HepG2 (cell line): Measurements from ENCODE around the gene GLS2. TPM values are rescaled to one million over a fixed set of nuclear protein-coding genes. Genes with fewer than 3 reads are reported as not detected.
A peak's percentile ranks its signal among the peaks of the same experiment; 100 is the strongest.

ENCODE experiments used
- BCL6 ChIP-seq: IDR thresholded peaks from 2 replicates; pipeline ENCODE4 v1.6.1; 2016; ENCODE audit warnings: missing genetic modification reagents, missing compliant biosample characterization
- CREBL2 ChIP-seq: sonication (generic); formaldehyde crosslinking; IDR thresholded peaks from 2 replicates; pipeline ENCODE4 v1.8.1; 2023; ENCODE audit warnings: missing genetic modification reagents, mild to moderate bottlenecking, borderline replicate concordance
- CSRNP1 ChIP-seq: sonication (generic); formaldehyde crosslinking; IDR thresholded peaks from 2 replicates; pipeline ENCODE4 v1.8.1; 2023; ENCODE audit warnings: mild to moderate bottlenecking, missing genetic modification reagents
- HNRNPLL ChIP-seq: fragments of 200-400 bp; formaldehyde crosslinking; IDR thresholded peaks from 2 replicates; pipeline ENCODE4 v1.6.1; 2017; ENCODE audit warnings: mild to moderate bottlenecking, low read depth, low read length; ENCODE audit not compliant: poor library complexity, severe bottlenecking
- MAF1 ChIP-seq: sonication (generic); formaldehyde crosslinking; IDR thresholded peaks from 2 replicates; pipeline ENCODE4 v1.5.0; 2020; ENCODE audit warnings: missing genetic modification reagents, borderline replicate concordance
- REXO4 ChIP-seq: sonication (generic); formaldehyde crosslinking; IDR thresholded peaks from 2 replicates; pipeline ENCODE4 v1.8.0; 2022; ENCODE audit warnings: missing genetic modification reagents, mild to moderate bottlenecking, borderline replicate concordance
- SCMH1 ChIP-seq: sonication (generic); formaldehyde crosslinking; IDR thresholded peaks from 2 replicates; pipeline ENCODE4 v1.9.0; 2021; ENCODE audit warnings: missing genetic modification reagents, mild to moderate bottlenecking, borderline replicate concordance
- SRSF4 ChIP-seq: fragments of 200-400 bp; formaldehyde crosslinking; IDR thresholded peaks from one replicate; pipeline ENCODE4 v1.6.1; 2018; ENCODE audit warnings: mild to moderate bottlenecking, low read depth, low read length, moderate library complexity; ENCODE audit not compliant: poor library complexity, severe bottlenecking
- U2AF1 ChIP-seq: fragments of 200-400 bp; formaldehyde crosslinking; optimal IDR thresholded peaks from 2 replicates; pipeline ENCODE3; 2017; ENCODE audit warnings: mild to moderate bottlenecking, low read depth, low read length
- ZBTB44 ChIP-seq: sonication (generic); formaldehyde crosslinking; IDR thresholded peaks from 2 replicates; pipeline ENCODE4 v1.4.0; 2020; ENCODE audit warnings: missing genetic modification reagents
- ZFP36L1 ChIP-seq: sonication (generic); formaldehyde crosslinking; IDR thresholded peaks from 2 replicates; pipeline ENCODE4 v1.8.0; 2022; ENCODE audit warnings: mild to moderate bottlenecking, missing genetic modification reagents, moderate library complexity
- ZNF430 ChIP-seq: sonication (generic); formaldehyde crosslinking; IDR thresholded peaks from 2 replicates; pipeline ENCODE4 v1.9.0; 2021; ENCODE audit warnings: mild to moderate bottlenecking, missing genetic modification reagents
- ZNF569 ChIP-seq: sonication (generic); formaldehyde crosslinking; IDR thresholded peaks from 2 replicates; pipeline ENCODE4 v1.5.0; 2020; ENCODE audit warnings: mild to moderate bottlenecking, missing genetic modification reagents, moderate library complexity, borderline replicate concordance
- polyA plus RNA-seq, 8 experiments: library from polyadenylated mRNA; depleted of rRNA in 3 of 8; stranded (reverse) in 7 of 8; unstranded in 1 of 8; fragments of >200 nt; fragmentation: Illumina TruSeq in 4 of 8; extraction: Trizol in 4 of 8; gene quantifications; 2 replicates each; pipeline versions ENCODE4 v1.2.1 to v1.2.3, GENCODE V29; 2011 to 2016; ENCODE audit warnings: low read depth in 4 of 8, missing spikeins in 1 of 8, mixed read lengths in 1 of 8; ENCODE audit not compliant: insufficient read depth in 1 of 8
- total RNA-seq, 5 experiments: library from RNA; depleted of rRNA; stranded (reverse); fragments of >200 nt; fragmentation: Illumina TruSeq; extraction: Trizol; gene quantifications; 2 replicates each; pipeline ENCODE4 v1.2.3, GENCODE V29; 2016; ENCODE audit warnings: low read depth in 1 of 5
- TF ChIP-seq, protein P1 (sequence below): sonication (generic); formaldehyde crosslinking; IDR thresholded peaks from 2 replicates; pipeline ENCODE4 v1.8.1; 2023; ENCODE audit warnings: mild to moderate bottlenecking, inconsistent platforms, moderate library complexity, missing genetic modification reagents, borderline replicate concordance
- TF ChIP-seq, protein P2 (sequence below): sonication (generic); formaldehyde crosslinking; IDR thresholded peaks from 2 replicates; pipeline ENCODE4 v1.4.0; 2020; ENCODE audit warnings: missing genetic modification reagents, mild to moderate bottlenecking, borderline replicate concordance
- TF ChIP-seq, protein P3 (sequence below), 2 experiments: sonication (generic) in 1 of 2; formaldehyde crosslinking in 1 of 2; IDR thresholded peaks; 2 replicates each; pipeline versions ENCODE4 v1.5.1 to v1.6.1; 2011 to 2020; ENCODE audit warnings: borderline replicate concordance in 1 of 2, low read depth in 1 of 2, low read length in 1 of 2, mild to moderate bottlenecking in 1 of 2, missing genetic modification reagents in 1 of 2, moderate library complexity in 1 of 2

Gene GLS2
- total and polyA plus RNA-seq, 2 of the 13 experiments (the other 11 are each of a cell fraction or from before 2014, with no cell fraction given): 8.6 to 12.2 TPM

- TF ChIP-seq ZBTB44 (CRISPR knock-in tag) (no peak), U2AF1 (no peak), ZFP36L1 (CRISPR knock-in tag) (peak; percentile 71), CREBL2 (CRISPR knock-in tag) (0 out of 2 replicates have a peak, but pooled peaks have one; percentile 74), ZNF430 (peak; percentile 86), CSRNP1 (CRISPR knock-in tag) (peak; percentile 95; the same call in 1 of the 2 replicates), MAF1 (no peak), ZNF569 (CRISPR knock-in tag) (no peak), REXO4 (CRISPR knock-in tag) (no peak), HNRNPLL (peak; percentile 75), BCL6 (CRISPR knock-in tag) (peak; percentile 58; the same call in 1 of the 2 replicates), SRSF4 (no peak), SCMH1 (CRISPR knock-in tag) (no peak)
- TF ChIP-seq, protein P1, sequence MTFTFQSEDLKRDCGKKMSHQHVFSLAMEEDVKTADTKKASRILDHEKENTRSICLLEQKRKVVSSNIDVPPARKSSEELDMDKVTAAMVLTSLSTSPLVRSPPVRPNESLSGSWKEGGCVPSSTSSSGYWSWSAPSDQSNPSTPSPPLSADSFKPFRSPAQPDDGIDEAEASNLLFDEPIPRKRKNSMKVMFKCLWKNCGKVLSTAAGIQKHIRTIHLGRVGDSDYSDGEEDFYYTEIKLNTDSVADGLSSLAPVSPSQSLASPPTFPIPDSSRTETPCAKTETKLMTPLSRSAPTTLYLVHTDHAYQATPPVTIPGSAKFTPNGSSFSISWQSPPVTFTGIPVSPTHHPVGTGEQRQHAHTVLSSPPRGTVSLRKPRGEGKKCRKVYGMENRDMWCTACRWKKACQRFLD (CRISPR knock-in tag): peak; percentile 87
- TF ChIP-seq, protein P2, sequence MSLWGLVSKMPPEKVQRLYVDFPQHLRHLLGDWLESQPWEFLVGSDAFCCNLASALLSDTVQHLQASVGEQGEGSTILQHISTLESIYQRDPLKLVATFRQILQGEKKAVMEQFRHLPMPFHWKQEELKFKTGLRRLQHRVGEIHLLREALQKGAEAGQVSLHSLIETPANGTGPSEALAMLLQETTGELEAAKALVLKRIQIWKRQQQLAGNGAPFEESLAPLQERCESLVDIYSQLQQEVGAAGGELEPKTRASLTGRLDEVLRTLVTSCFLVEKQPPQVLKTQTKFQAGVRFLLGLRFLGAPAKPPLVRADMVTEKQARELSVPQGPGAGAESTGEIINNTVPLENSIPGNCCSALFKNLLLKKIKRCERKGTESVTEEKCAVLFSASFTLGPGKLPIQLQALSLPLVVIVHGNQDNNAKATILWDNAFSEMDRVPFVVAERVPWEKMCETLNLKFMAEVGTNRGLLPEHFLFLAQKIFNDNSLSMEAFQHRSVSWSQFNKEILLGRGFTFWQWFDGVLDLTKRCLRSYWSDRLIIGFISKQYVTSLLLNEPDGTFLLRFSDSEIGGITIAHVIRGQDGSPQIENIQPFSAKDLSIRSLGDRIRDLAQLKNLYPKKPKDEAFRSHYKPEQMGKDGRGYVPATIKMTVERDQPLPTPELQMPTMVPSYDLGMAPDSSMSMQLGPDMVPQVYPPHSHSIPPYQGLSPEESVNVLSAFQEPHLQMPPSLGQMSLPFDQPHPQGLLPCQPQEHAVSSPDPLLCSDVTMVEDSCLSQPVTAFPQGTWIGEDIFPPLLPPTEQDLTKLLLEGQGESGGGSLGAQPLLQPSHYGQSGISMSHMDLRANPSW: no peak
- TF ChIP-seq, protein P3, sequence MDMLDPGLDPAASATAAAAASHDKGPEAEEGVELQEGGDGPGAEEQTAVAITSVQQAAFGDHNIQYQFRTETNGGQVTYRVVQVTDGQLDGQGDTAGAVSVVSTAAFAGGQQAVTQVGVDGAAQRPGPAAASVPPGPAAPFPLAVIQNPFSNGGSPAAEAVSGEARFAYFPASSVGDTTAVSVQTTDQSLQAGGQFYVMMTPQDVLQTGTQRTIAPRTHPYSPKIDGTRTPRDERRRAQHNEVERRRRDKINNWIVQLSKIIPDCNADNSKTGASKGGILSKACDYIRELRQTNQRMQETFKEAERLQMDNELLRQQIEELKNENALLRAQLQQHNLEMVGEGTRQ (IDR thresholded peaks at IDR 0.05; ENCODE audit: low read depth, low read length): peak; percentile 72
- TF ChIP-seq, protein P3 (CRISPR knock-in tag; IDR thresholded peaks at IDR 0.05; ENCODE audit: borderline replicate concordance): peak; percentile 93; the same call in 1 of the 2 replicates
Observed at GRCh38 chr12:56448860-56449621, 38.9 kb downstream of the GLS2 start, which contains the start of gene TIMELESS (continued).
